ENCODE measurements around the gene TCEAL1.
"Not testable (repeated sequence)": the region's sequence is repeated elsewhere in the genome, so short reads cannot be mapped to it uniquely, and the experiment has no call there.

Gene TCEAL1

DNA sequence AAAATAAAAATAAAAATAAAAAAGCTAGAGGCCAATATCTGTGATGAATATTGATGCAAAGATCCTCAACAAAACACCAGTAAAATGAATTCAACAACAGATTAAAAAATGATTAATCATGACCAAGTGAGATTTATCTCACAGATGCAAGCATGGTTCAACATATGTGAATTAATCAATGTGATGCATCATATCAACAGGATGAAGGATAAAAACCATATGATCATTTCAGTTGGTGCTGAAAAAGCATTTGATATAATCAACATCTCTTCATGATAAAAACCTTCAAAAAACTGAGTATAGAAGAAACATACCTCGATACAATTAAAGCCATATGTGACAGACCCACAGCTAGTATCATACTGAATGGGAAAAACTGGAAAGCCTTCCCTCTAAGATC lies 18.9 kb downstream of the TCEAL1 start:
- Histone ChIP-seq H3K27ac (replicated peaks) (no peak overlapping the region), H3K4me3 (replicated peaks; ENCODE audit: insufficient read depth, low read length) (no peak overlapping the region), H3K27me3 (ENCODE audit: insufficient read depth, poor library complexity, severe bottlenecking) (no peaks in the 10 kb centered on the region)
- DNase-seq (ENCODE audit: low read depth in 1 of 2, low spot score in 1 of 2): no peak
- TF ChIP-seq, protein P1, sequence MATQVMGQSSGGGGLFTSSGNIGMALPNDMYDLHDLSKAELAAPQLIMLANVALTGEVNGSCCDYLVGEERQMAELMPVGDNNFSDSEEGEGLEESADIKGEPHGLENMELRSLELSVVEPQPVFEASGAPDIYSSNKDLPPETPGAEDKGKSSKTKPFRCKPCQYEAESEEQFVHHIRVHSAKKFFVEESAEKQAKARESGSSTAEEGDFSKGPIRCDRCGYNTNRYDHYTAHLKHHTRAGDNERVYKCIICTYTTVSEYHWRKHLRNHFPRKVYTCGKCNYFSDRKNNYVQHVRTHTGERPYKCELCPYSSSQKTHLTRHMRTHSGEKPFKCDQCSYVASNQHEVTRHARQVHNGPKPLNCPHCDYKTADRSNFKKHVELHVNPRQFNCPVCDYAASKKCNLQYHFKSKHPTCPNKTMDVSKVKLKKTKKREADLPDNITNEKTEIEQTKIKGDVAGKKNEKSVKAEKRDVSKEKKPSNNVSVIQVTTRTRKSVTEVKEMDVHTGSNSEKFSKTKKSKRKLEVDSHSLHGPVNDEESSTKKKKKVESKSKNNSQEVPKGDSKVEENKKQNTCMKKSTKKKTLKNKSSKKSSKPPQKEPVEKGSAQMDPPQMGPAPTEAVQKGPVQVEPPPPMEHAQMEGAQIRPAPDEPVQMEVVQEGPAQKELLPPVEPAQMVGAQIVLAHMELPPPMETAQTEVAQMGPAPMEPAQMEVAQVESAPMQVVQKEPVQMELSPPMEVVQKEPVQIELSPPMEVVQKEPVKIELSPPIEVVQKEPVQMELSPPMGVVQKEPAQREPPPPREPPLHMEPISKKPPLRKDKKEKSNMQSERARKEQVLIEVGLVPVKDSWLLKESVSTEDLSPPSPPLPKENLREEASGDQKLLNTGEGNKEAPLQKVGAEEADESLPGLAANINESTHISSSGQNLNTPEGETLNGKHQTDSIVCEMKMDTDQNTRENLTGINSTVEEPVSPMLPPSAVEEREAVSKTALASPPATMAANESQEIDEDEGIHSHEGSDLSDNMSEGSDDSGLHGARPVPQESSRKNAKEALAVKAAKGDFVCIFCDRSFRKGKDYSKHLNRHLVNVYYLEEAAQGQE (IDR thresholded peaks at IDR 0.05; ENCODE audit: insufficient replicate concordance, low read depth): no peak
- TF ChIP-seq, protein P2, sequence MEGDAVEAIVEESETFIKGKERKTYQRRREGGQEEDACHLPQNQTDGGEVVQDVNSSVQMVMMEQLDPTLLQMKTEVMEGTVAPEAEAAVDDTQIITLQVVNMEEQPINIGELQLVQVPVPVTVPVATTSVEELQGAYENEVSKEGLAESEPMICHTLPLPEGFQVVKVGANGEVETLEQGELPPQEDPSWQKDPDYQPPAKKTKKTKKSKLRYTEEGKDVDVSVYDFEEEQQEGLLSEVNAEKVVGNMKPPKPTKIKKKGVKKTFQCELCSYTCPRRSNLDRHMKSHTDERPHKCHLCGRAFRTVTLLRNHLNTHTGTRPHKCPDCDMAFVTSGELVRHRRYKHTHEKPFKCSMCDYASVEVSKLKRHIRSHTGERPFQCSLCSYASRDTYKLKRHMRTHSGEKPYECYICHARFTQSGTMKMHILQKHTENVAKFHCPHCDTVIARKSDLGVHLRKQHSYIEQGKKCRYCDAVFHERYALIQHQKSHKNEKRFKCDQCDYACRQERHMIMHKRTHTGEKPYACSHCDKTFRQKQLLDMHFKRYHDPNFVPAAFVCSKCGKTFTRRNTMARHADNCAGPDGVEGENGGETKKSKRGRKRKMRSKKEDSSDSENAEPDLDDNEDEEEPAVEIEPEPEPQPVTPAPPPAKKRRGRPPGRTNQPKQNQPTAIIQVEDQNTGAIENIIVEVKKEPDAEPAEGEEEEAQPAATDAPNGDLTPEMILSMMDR (IDR thresholded peaks at IDR 0.05; ENCODE audit: insufficient read depth, low read length): no peak
- no peak for TF ChIP-seq GABPA (IDR thresholded peaks at IDR 0.05; ENCODE audit: low read depth)
- TF ChIP-seq POLR2AphosphoS5 (IDR thresholded peaks at IDR 0.05; ENCODE audit: low read depth): no peak
- no peak for TF ChIP-seq SPI1 (IDR thresholded peaks at IDR 0.05; ENCODE audit: borderline replicate concordance, low read depth)

DNA sequence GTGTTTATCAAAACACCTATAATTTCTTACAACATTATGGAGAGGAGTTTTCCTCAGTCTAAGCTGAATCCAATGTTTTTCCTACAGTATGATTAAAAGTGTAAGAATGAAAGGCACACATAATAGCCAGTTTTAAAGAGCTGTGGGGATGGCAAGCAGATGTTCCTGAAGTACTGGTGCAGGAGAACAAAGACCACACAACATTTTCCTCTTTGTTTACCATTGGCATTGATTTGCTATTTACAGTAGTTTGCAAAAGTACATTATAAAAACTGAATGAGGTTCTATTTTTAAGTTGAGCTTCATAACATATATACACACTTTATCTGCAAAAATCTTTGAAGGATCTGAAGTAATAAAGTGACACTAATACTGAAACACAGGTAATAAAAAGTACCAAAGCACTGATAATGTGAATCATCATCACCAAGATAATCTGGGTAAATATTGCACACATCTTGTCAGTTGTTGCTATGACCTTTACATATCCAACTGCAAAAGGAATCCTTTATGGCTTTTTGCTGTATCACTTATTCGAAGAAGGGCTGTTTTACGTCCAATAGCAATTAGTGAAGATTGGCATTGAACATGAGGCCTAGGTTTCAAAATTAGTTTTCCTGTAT lies 22.5 kb downstream of the TCEAL1 start:
- Histone ChIP-seq H3K27me3 (ENCODE audit: insufficient read depth, poor library complexity, severe bottlenecking) (no peaks in the 10 kb centered on the region), H3K4me3 (replicated peaks; ENCODE audit: insufficient read depth, low read length) (no peak overlapping the region), H3K27ac (replicated peaks) (no peak overlapping the region)
- TF ChIP-seq POLR2AphosphoS5 (IDR thresholded peaks at IDR 0.05; ENCODE audit: low read depth) (no peak), SPI1 (IDR thresholded peaks at IDR 0.05; ENCODE audit: borderline replicate concordance, low read depth) (no peak), GABPA (IDR thresholded peaks at IDR 0.05; ENCODE audit: low read depth) (no peak)
- TF ChIP-seq, protein P2 (IDR thresholded peaks at IDR 0.05; ENCODE audit: insufficient read depth, low read length): no peak
- TF ChIP-seq, protein P1 (IDR thresholded peaks at IDR 0.05; ENCODE audit: insufficient replicate concordance, low read depth): no peak
- DNase-seq (ENCODE audit: low read depth in 1 of 2, low spot score in 1 of 2): no peak

DNA sequence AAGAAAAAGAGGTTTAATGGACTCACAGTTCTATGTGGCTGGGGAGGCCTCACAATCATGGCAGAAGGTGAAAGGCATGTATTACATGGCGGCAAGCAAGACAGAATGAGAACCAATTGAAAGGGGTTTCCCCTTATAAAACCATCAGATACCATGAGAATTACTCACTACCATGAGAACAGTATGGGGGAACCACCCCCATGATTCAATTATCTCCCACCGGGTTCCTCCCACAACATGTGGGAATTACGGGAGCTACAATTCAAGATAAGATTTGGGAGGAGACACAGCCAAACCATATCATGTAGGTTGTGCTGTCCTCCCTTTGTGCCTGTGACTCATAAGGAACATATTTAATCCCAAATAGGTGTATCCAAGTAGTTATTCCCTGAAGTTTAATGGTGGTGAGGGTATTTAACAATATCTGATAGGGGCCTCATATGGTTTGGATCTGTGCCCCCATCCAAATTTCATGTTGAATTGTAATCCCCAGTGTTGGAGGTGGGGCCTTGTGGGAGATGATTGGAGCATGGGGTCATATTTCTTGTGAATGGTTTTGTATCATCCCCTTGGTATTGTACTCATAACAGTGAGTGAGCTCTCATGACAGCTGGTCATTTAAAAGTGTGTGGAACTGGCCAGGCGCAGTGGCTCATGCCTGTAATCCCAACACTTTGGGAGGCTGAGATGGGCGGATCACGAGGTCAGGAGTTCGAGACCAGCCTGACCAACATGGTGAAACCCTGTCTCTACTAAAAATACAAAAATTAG lies 26.6 kb downstream of the TCEAL1 start:
- H3K27ac ChIP-seq (replicated peaks); DNase-seq (ENCODE audit: low read depth in 1 of 2, low spot score in 1 of 2); H3K27me3 ChIP-seq (ENCODE audit: insufficient read depth, poor library complexity, severe bottlenecking); H3K4me3 ChIP-seq (replicated peaks; ENCODE audit: insufficient read depth, low read length): not testable (repeated sequence)

DNA sequence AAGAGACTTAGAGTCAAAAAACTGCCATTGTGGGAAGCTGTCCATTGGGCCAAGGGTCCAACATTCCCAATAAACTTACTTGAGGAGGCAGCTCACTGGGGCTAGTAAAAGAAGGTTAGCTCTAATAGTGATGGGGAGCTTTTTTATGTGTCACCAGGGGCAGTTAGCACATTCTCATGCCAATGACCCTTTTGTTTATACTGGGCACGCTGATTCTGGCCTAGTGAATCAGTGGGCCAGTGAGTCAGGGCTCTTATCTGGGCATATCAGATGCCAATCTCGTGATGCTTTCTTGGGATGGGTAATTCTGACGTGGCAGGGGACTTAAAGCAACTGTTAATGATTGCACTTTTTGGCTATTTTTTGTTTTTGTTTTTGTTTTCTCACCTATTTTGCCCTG lies 27.8 kb downstream of the TCEAL1 start:
- no peak for DNase-seq (ENCODE audit: low read depth in 1 of 2, low spot score in 1 of 2)
- H3K27ac ChIP-seq (replicated peaks): no peak overlapping the region

More for the DNA sequence above, 27.8 kb downstream of the TCEAL1 start:
- Histone ChIP-seq H3K4me3 (replicated peaks; ENCODE audit: insufficient read depth, low read length) (no peak overlapping the region), H3K27me3 (ENCODE audit: insufficient read depth, poor library complexity, severe bottlenecking) (no peaks in the 10 kb centered on the region)
- no peak for TF ChIP-seq GABPA (IDR thresholded peaks at IDR 0.05; ENCODE audit: low read depth)
- no peak for TF ChIP-seq POLR2AphosphoS5 (IDR thresholded peaks at IDR 0.05; ENCODE audit: low read depth)
- TF ChIP-seq SPI1 (IDR thresholded peaks at IDR 0.05; ENCODE audit: borderline replicate concordance, low read depth): no peak
- TF ChIP-seq, protein P2 (IDR thresholded peaks at IDR 0.05; ENCODE audit: insufficient read depth, low read length): no peak
- TF ChIP-seq, protein P1 (IDR thresholded peaks at IDR 0.05; ENCODE audit: insufficient replicate concordance, low read depth): no peak

All from HL-60 (cell line).